ENCODE measurements around the gene PRKCD.

Gene PRKCD

GRCh38 chr3:53170325-53171063 lies 9.5 kb downstream of the PRKCD start:
- no peak for DNase-seq (ENCODE audit: low read depth in 2 of 2)

DNA sequence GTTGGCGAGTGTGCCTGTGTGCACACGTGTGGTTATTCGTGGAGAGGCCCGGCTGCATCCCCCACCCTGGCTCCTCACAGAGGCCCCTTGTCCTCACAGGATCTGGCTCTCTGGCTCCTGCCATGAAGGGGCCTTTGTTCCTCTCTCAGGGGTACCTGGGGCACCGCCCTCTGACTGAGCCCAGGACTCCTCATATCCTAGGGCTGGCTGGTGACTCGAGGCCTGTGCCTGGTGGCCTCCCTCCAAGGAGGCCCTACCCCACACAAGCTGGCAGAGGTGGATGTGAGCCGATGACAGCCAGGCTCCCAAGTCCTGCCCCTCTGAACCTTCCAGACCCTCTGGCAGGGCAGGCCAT lies 10.0 kb downstream of the PRKCD start:
- DNase-seq (ENCODE audit: low read depth in 2 of 2): no peak

- no peak for DNase-seq (ENCODE audit: low read depth in 2 of 2)
Measured at GRCh38 chr3:53171827-53172505, 11.0 kb downstream of the PRKCD start.

GRCh38 chr3:53173107-53173506 lies 12.1 kb downstream of the PRKCD start:
- no peak for DNase-seq (ENCODE audit: low read depth in 2 of 2)

DNA sequence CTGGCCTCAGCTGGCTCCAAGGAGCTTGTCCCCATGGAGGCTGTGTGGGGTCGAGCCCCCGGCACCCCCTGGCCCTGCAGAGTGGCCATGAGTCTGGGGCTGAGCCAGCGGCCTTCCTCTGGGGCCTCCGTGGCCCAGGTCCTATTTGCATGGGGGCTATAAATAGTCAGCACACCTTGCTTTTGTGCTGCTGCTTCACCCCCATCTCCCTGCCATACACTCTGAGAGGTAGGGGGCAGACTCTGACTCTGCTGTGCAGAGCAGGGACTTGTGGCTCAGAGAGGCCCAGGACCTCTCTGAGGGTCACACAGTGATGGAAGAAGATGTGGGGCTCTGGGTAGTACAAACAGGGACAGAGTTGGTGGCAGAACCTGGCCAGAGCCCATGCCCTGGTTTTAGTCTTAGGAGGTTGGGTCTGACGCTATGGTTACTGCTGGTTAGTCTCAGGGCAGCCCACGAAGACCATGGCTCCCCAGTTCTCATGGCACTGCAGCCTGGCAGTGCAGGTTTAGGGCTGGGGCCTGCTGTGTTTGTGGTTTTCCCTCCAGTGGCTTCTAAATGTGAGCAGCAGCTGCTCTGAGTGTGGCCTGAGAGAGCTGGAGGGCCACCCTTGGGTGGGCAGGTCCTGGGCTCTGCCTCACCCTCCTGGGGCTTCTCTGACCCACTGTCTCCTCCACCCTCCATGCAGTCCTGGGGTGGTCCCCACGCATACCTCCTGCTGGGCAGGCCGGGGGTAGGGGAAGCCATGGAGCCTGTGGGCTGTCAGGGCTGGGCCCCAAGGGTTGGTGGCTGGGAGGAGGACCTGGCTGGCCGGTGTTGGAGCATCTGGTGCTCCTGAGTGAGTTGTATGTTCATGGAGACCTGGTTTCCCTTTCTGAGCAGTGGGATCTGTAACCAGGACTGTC lies 13.6 kb downstream of the PRKCD start:
- DNase-seq (ENCODE audit: low read depth in 2 of 2): no peak

- no peak for DNase-seq (ENCODE audit: low read depth in 2 of 2)
Measured at GRCh38 chr3:53175613-53176540, 14.9 kb downstream of the PRKCD start.

DNA sequence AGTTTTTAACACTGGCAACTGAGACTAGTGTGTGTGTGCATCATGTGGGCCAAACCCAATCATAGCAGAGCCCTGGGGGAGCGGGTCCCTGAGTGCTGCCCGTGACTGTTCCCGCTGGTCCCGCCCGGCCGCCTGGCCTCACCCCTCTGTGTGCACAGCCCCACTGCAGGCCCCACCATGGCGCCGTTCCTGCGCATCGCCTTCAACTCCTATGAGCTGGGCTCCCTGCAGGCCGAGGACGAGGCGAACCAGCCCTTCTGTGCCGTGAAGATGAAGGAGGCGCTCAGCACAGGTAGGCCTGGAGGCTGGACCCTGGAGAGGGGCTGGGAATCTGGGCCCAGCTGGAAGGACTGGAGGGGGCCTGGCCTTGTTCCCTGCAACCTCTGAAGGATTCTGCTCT lies 17.2 kb downstream of the PRKCD start:
- DNase-seq (ENCODE audit: low read depth in 2 of 2): no peak

- no peak for DNase-seq (ENCODE audit: low read depth in 2 of 2)
Measured at GRCh38 chr3:53179580-53179979, 18.6 kb downstream of the PRKCD start.

DNA sequence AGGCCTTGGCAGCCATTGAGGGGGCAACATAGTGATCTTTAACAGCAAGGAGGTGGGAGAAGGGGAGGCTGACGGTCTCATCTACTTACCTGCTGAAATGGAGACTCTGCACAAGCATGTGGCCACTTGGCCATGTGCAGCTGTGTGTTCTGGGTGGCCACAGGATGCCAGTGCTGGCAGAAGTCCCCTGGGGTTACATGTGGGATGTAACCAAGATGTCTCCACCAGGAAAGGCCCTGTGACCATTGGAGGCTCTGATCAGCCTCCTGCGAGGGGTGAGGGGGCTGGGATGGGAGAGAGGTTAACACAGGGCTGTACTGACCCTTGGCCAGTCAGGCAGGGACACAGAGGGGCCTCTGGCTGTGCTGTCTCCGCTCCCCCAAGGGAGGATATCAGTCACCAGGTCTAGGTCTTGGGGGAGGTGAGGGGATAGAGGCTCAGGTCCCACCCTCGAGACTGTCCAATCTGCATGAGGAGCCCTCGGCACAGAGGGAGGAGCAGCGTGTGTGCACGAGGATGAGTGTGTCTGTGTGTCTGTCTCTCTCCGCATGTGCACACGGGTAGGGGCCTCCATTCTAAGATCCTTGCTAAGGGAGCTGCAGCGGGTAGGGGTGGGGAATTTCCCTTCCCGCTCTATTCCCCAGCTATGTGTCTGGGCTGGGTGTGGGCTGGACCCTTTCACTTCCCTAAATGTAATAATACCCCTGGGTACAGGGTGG lies 19.5 kb downstream of the PRKCD start:
- no peak for DNase-seq (ENCODE audit: low read depth in 2 of 2)

- DNase-seq (ENCODE audit: low read depth in 2 of 2): no peak
Measured at GRCh38 chr3:53181024-53181371, 20.0 kb downstream of the PRKCD start.

- no peak for DNase-seq (ENCODE audit: low read depth in 2 of 2)
Measured at GRCh38 chr3:53181528-53181927, 20.5 kb downstream of the PRKCD start.

DNA sequence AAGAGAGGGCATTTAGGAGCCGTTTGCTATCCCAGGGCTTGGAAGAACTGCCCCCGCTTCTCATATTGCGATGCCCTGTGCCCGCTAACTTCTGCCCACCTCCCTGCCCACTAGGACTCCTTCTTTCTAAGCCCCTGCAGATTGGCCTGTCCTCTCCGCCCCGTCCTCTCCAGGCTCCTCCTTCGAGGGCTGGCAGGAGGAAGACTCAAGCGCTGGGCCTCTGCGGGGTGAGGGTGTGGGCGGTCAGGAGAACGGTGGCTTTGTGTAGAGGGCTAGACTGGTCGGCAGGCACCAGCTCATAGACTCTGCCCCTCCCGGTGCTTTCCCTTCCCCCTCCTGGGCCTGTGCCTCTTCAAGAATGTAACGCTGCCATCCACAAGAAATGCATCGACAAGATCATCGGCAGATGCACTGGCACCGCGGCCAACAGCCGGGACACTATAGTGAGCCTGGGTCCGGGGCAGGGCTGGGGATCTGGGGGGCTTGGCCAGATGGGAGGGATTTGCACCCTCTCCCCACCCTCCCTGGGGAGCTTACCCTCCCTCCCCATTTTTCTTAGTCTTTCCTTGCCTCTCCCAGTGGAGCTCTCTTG lies 21.9 kb downstream of the PRKCD start:
- DNase-seq (ENCODE audit: low read depth in 2 of 2): no peak

- DNase-seq (ENCODE audit: low read depth in 2 of 2): no peak
Measured at GRCh38 chr3:53183514-53183913, 22.5 kb downstream of the PRKCD start.

GRCh38 chr3:53184701-53185100 lies 23.7 kb downstream of the PRKCD start:
- no peak for DNase-seq (ENCODE audit: low read depth in 2 of 2)

- no peak for DNase-seq (ENCODE audit: low read depth in 2 of 2)
Measured at GRCh38 chr3:53185761-53186465, 24.9 kb downstream of the PRKCD start.

- no peak for DNase-seq (ENCODE audit: low read depth in 2 of 2)
Measured at GRCh38 chr3:53186726-53187125, 25.7 kb downstream of the PRKCD start.

- DNase-seq (ENCODE audit: low read depth in 2 of 2): no peak
Measured at GRCh38 chr3:53187430-53187829, 26.4 kb downstream of the PRKCD start.

- DNase-seq (ENCODE audit: low read depth in 2 of 2): no peak
Measured at GRCh38 chr3:53188136-53188685, 27.2 kb downstream of the PRKCD start.

- no peak for DNase-seq (ENCODE audit: low read depth in 2 of 2)
Measured at GRCh38 chr3:53188720-53189119, 27.7 kb downstream of the PRKCD start.

DNA sequence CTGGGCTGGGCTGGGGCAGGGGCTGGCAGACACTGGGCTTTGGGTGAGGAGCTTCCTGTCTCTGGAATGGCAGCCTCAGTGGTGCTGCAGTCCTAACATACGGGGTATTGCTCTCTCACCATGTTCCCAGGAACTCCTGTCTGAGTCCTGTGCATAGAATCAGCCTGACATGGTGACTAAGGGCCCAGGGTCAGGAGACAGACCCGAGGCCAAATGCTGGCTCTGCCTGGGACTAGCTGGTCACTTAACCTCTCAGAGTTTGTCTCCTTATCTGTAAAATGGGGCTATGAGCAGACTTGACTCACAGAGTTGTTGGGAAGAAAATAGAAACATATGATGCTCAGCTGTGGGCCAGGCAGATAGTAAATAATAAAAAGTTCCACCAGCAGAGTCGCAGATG lies 28.3 kb downstream of the PRKCD start:
- no peak for DNase-seq (ENCODE audit: low read depth in 2 of 2)
